GM19351 (cell line): ENCODE data around the gene C10orf95.
"Not testable (repeated sequence)": the region's sequence is repeated elsewhere in the genome, so short reads cannot be mapped to it uniquely, and the experiment has no call there.

Experiments used
- ATAC-seq: cut with Tn5 transposase; IDR thresholded peaks from one replicate; pipeline ENCODE4 v1.9.1; 2021; ENCODE audit warnings: mild to moderate bottlenecking, moderate library complexity; ENCODE audit not compliant: unreplicated experiment

The C10orf95 gene, protein sequence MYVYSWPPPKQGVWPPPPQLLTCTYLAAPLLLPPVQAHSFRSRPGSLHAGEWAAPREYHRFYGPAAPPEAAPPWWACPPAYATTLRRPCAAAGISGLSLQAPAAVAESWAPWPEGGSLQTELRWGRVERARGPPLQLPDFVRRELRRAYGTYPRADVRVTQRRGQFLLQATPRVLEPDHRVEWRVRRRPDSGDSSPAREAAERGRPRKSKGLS

DNA sequence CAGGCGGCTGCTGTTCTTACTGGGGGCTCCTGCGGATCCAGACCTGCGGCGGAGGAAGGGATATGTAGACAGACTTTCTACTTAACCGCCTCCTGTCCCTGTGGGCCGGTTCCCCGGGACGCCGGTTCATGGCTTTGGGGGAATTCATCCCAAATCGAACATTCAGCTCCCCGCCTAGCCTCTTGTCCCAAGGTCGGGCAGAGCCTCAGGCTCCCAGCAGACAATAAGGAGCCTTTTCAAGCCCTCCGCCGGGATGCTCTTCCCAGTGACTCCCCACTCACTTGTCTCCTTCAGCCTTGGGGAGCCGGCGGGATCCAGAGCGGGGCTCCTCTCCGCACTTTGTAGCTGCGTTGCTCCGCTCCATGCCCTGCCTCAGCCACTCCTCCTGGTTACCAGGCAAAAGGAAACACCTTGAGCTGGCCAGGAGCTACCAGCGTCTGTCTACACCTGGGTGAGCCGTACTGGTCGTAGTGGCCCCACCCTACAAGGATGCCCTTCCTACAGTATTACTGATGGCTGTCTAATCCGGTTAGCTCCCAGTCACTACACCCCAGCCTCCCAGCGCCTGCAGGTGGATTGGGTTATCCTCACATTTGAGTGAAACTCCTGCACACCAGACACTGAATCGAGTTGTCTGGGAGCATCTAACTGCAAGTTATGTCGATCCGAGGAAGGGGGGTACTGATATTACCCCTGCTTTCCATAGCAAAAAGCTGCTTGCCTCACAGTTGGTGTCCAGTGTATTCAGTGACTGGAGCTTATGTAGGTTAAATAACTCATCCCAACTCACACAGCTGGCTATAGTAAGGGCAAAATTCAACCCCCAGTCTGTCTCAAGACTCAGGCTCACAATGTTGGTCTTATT lies at the start of gene C10orf95:
C10orf95 (minus strand) TSS at position 439 of the 865 bp plus-strand sequence. CDS start 450 bp downstream, outside the sequence.
- ATAC-seq: no peak

DNA sequence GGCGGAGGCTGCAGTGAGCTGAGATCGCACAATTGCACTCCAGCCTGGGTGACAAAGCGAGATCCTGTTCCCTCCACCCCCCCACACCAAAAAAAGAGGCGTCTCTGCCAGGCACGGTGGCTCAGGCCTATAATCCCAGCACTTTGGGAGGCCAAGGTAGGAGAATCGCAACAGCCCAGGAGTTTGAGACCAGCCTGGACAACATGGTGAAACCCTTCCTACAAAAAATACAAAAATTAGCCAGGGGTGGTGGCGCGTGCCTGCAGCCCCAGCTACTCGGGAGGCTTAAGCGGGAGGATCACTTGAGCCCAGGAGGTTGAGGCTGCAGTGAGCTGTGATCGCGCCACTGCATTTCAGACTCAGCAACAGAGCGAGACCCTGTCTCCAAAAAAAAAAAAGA lies 49.3 kb upstream of the C10orf95 start:
- not testable (repeated sequence) for ATAC-seq

GRCh38 chr10:102499356-102499755 lies 48.0 kb upstream of the C10orf95 start:
- ATAC-seq: no peak

DNA sequence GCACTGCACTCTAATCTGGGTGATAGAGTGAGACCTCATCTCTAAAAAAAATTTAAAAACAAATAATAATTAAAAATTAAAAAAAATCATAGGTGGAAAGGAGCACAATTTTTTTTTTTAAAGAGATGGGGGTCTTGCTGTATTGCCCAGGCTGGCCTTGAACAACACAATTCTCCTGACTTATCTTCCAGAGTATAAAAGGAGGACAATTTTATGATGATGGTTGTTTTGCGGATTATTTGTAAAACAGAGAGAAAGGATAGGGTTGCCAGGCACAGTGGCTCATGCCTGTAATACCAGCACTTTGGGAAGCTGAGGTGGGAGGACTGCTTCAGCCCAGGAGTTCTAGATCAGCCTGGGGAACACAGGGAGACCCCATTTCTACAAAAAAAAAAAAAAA lies 46.2 kb upstream of the C10orf95 start:
- no peak for ATAC-seq

- no peak for ATAC-seq
These were observed 42.4 kb upstream of the C10orf95 start for GRCh38 chr10:102493771-102494170.

GRCh38 chr10:102492983-102493382 lies 41.6 kb upstream of the C10orf95 start:
- no peak for ATAC-seq

GRCh38 chr10:102492344-102492939 lies 41.1 kb upstream of the C10orf95 start:
- no peak for ATAC-seq

DNA sequence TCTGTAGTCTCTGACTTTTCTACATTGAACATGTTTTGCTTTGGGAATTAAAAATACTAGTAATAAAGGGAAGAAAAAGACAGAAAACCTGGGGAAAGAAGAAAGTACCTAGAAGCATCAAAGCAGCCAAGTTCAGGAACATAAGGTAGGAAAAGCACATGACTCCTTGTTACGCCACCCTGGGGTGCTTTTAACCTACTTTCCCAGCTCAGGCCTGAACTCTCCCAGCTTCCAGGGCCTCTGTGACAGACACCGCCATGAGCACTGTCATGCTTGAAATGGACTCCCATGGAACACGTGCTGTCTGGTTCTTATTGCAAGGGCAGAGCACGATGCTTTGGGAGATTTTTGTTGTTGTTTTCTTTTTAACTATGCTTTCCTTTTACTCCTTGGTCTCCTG lies 39.8 kb upstream of the C10orf95 start:
- no peak for ATAC-seq

DNA sequence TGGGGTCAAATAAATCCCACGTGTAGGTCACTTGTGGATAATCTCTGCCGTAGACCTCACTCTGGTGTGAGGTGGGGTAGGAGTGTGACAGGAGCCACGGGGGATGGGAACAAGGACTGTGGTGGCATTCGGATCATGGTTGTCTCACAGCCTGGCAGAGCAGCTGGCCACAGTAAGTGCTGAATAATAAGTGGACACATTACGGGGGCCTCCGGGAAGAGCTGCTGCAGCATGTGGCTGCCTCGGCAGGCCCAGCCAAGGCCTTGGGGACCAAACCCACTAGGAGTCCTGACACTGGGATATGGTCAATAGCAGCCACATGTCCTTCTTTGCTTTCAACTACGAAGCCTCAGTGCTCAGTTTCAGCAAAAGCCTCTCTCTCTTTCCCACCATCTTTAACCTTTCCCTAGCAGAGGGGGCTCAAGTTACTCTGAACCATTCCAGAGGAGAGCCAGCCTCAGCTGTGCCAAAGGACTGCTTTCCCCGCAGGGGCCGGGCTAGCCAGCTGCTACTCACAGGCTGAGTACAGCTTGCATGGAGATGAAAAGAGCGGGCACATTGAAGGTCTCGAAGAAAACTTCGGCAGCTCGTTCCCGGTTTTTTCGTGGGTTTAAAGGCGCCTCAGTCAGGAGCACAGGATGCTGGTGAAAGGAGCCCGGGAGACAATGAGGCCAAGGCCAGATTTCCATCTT lies 33.9 kb upstream of the C10orf95 start:
- ATAC-seq: no peak

DNA sequence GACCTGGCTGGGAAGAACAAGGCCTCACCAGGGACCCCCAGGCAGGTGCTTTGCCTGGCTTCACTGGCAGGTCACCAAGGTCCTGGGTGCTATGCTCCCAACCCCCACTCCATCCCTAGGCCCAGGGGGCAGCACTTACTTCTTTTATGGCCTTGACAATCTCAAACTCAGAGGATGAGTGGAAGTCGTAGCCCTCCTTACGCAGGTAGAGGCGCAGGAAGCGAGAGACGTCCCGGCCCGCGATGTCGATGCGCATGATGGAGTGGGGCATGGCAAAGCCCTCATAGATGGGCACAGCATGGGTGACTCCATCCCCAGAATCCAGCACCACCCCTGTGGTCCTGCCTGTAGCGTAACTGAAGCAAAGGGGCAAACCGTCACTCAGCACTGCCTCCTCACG lies 32.7 kb upstream of the C10orf95 start:
- no peak for ATAC-seq

GRCh38 chr10:102480396-102480795 lies 29.1 kb upstream of the C10orf95 start:
- ATAC-seq: no peak

GRCh38 chr10:102479651-102480050 lies 28.3 kb upstream of the C10orf95 start:
- ATAC-seq: no peak

GRCh38 chr10:102476466-102477141 lies 25.3 kb upstream of the C10orf95 start:
- no peak for ATAC-seq

- ATAC-seq: no peak
These were observed 24.2 kb upstream of the C10orf95 start for GRCh38 chr10:102475451-102476040.

GRCh38 chr10:102473445-102474331 lies 22.3 kb upstream of the C10orf95 start:
- ATAC-seq: no peak

DNA sequence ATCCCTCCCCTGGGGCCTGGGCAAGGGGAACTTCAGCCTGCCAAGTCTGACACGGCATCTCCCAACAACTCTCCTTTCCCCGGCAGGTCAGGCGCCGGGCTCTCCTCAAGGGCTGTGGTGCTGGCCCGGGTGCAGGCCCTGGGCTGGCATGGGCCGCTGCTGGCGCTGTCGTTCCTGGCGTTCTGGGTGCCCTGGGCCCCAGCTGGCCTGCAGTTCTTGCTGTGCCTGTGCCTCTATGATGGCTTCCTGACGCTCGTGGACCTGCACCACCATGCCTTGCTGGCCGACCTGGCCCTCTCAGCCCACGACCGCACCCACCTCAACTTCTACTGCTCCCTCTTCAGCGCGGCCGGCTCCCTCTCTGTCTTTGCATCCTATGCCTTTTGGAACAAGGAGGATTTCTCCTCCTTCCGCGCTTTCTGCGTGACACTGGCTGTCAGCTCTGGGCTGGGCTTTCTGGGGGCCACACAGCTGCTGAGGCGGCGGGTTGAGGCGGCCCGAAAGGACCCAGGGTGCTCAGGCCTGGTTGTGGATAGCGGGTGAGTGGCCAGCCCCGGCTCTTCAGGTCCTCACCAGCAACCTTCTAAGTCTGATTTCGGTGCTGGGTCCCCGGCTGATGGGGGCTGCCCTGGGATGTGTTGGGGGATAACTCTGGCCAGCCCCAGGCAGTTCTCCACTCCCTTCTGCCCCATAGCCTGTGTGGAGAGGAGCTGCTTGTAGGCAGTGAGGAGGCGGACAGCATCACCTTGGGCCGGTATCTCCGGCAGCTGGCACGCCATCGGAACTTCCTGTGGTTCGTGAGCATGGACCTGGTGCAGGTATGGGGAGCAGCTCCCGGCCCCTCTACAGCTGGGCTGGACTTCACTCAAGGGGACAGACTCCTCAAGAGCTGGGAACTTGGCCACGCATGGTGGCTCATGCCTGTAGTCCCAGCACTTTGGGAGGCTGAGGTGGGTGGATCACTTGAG lies 19.5 kb upstream of the C10orf95 start:
- no peak for ATAC-seq

- ATAC-seq: no peak
These were observed 17.3 kb upstream of the C10orf95 start for GRCh38 chr10:102468683-102469082.

- no peak for ATAC-seq
These were observed 16.7 kb upstream of the C10orf95 start for GRCh38 chr10:102467971-102468438.
